Left lung (tissue), 10 donors: ENCODE results near the gene WRAP73. TPM values are rescaled to one million over a fixed set of nuclear protein-coding genes. Genes with fewer than 3 reads are reported as not detected.

ENCODE experiments used
- ATAC-seq: fragments of 200-7000 bp; cut with Tn5 transposase; one replicate; pipeline ENCODE4 v1.9.1; 2020; ENCODE audit warnings: moderate library complexity
- DNase-seq, 4 donors: peaks; one replicate each; pipeline ENCODE4 v3.0.0-alpha.2; 2013 to 2020
- H3K27ac ChIP-seq, 2 donors: fragments of 200-600 bp; sonication (generic) in 1 of 2; one replicate each; pipeline versions ENCODE4 v1.5.0 to v1.8.0; 2020 to 2021
- H3K27me3 ChIP-seq, 2 donors: fragments of 200-600 bp; sonication (generic) in 1 of 2; one replicate each; pipeline versions ENCODE4 v1.5.0 to v1.8.0; 2020 to 2021
- H3K36me3 ChIP-seq, 2 donors: fragments of 200-600 bp; sonication (generic) in 1 of 2; one replicate each; pipeline versions ENCODE4 v1.5.0 to v1.8.0; 2020 to 2021
- H3K4me1 ChIP-seq, 2 donors: fragments of 200-600 bp; one replicate each; pipeline ENCODE4 v1.8.0; 2021
- H3K4me3 ChIP-seq, 2 donors: fragments of 200-600 bp; sonication (generic) in 1 of 2; one replicate each; pipeline versions ENCODE4 v1.5.0 to v1.8.0; 2020 to 2021; ENCODE audit warnings: mild to moderate bottlenecking in 1 of 2
- H3K9me3 ChIP-seq, 2 donors: fragments of 200-600 bp; sonication (generic) in 1 of 2; one replicate each; pipeline versions ENCODE4 v1.5.0 to v1.8.0; 2020 to 2021
- intact Hi-C, 2 donors: fragments of 100-400 bp; cut with DNase I; formaldehyde crosslinking; loops; one replicate each; pipeline versions ENCODE4 v1.11.2 to v1.14.2; 2022
- polyA plus RNA-seq, 6 donors: library from polyadenylated mRNA; unstranded; fragments of 120-200 nt; gene quantifications; one replicate each; pipeline ENCODE4 v1.2.1, GENCODE V29; 2013; ENCODE audit not compliant: insufficient read length in 6 of 6
- total RNA-seq, 2 donors: library from RNA; stranded (reverse); fragmentation: NEBNext Ultra II Directional; extraction: Animal tissue kit (Norgen Biotek cat#: 25700); gene quantifications; one replicate each; pipeline ENCODE4 v1.2.1, GENCODE V29; 2021
- TF ChIP-seq, protein P1 (sequence below), 2 donors: fragments of 200-600 bp; sonication (generic) in 1 of 2; IDR thresholded peaks; one replicate each; pipeline versions ENCODE4 v1.5.0 to v1.8.0; 2021; ENCODE audit warnings: antibody characterized with exemption in 2 of 2
- donor health status: DM: no; HTN: yes; CAD: no.
- donor health status: DM: no; HTN: no; CAD: no.

Gene WRAP73
- total and polyA plus RNA-seq, 8 donors = 14.3 to 23.1 (median 16.0) TPM

DNA sequence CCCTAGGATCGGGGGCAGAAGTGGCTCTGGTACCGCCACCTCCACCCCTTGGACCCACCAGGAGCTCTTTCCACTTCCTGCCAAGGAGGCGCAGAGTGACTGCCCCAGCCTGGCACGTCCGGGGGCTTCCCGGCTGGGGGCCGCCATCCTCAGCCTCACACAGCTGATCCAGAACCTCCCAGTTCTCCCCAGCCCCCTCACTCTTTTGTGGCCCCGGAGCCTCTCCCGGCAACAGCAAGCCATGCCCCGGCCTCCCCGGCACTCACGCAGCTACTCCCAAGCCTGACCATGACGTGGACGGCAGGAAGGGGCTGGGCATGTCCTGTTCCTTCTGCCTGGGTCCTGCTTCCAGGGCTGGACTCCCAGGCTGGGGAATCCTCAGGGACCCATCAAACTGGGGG, 19.5 kb upstream of the WRAP73 start:
- no peak for ATAC-seq
- DNase-seq = peak in 2 of 4 donors; percentile 30 to 54
- TF ChIP-seq, protein P1, sequence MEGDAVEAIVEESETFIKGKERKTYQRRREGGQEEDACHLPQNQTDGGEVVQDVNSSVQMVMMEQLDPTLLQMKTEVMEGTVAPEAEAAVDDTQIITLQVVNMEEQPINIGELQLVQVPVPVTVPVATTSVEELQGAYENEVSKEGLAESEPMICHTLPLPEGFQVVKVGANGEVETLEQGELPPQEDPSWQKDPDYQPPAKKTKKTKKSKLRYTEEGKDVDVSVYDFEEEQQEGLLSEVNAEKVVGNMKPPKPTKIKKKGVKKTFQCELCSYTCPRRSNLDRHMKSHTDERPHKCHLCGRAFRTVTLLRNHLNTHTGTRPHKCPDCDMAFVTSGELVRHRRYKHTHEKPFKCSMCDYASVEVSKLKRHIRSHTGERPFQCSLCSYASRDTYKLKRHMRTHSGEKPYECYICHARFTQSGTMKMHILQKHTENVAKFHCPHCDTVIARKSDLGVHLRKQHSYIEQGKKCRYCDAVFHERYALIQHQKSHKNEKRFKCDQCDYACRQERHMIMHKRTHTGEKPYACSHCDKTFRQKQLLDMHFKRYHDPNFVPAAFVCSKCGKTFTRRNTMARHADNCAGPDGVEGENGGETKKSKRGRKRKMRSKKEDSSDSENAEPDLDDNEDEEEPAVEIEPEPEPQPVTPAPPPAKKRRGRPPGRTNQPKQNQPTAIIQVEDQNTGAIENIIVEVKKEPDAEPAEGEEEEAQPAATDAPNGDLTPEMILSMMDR (IDR thresholded peaks at IDR 0.05) = no peak
- Histone ChIP-seq H3K4me3 (no peak overlapping the region), H3K4me1 (peaks cover 6 to 26% of the 10 kb centered on the region in 2 donors), H3K27me3 (peaks cover 0 to 39% of the 10 kb centered on the region in 2 donors), H3K27ac (no peak overlapping the region), H3K9me3 (no peaks in the 10 kb centered on the region), H3K36me3 (no peaks in the 10 kb centered on the region)
- intact Hi-C loops = no loop called here

GRCh38 chr1:3668585-3669300, 18.8 kb upstream of the WRAP73 start:
- Histone ChIP-seq H3K9me3 (no peaks in the 10 kb centered on the region), H3K27me3 (peaks cover 0 to 33% of the 10 kb centered on the region in 2 donors), H3K4me3 (no peak overlapping the region), H3K36me3 (no peaks in the 10 kb centered on the region), H3K27ac (no peak overlapping the region), H3K4me1 (peaks cover 6 to 28% of the 10 kb centered on the region in 2 donors)
- TF ChIP-seq, protein P1 (IDR thresholded peaks at IDR 0.05) = no peak
- intact Hi-C loops = no loop called here
- peak; percentile 95 for ATAC-seq
- peak; percentile 42 to 98 (median 88) for DNase-seq

GRCh38 chr1:3668148-3668547, 18.2 kb upstream of the WRAP73 start:
- no peak for ATAC-seq
- H3K27ac ChIP-seq = no peak overlapping the region

DNA sequence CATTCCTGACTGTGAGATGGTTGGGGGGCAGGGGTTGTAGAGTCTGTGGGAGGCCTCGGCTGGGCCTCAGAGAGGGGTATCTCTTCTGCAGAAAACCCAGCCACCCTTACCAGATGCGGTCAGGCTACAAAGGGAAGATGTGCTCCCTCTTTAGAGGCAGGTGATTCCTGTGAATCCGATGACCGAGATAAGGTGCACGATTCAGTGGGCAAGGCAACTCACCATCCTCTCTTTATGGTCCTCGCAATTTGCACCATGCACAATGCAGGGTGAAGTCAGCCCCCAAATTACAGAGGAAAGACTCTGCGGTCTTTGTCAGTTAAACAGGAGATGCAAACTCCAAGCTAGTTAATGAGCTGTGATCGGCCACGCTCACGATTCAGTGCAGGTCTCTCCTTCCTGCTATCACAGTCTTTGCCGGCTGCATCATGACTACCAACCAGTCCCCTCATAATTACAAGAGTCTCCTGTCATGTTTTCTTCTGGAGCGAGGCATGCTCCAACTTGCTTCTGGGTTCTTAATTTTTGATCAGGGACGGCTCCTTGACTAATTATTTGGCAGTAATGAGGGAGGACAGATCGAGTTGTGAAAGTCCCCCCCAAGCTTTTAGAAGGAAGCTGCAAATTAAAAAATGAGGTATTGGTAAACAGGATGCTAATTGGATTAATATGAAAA, 14.9 kb upstream of the WRAP73 start:
- H3K27me3 ChIP-seq = no peaks in the 10 kb centered on the region
- no peaks in the 10 kb centered on the region for H3K36me3 ChIP-seq
- no peak for DNase-seq
- H3K9me3 ChIP-seq = no peaks in the 10 kb centered on the region
- H3K4me1 ChIP-seq = peaks cover 6 to 27% of the 10 kb centered on the region in 2 donors
- intact Hi-C loops = no loop called here
- TF ChIP-seq, protein P1 (IDR thresholded peaks at IDR 0.05) = no peak
- no peak overlapping the region for H3K4me3 ChIP-seq
- no peak overlapping the region for H3K27ac ChIP-seq
- no peak for ATAC-seq

More at GRCh38 chr1:3668148-3668547, 18.2 kb upstream of the WRAP73 start:
- TF ChIP-seq, protein P1 (IDR thresholded peaks at IDR 0.05) = no peak
- Histone ChIP-seq H3K36me3 (no peaks in the 10 kb centered on the region), H3K4me1 (peaks cover 6 to 28% of the 10 kb centered on the region in 2 donors), H3K4me3 (no peak overlapping the region), H3K27me3 (peaks cover 0 to 27% of the 10 kb centered on the region in 2 donors), H3K9me3 (no peaks in the 10 kb centered on the region)
- peak in 2 of 4 donors; percentile 19 to 58 for DNase-seq
- intact Hi-C loops = no loop called here

- DNase-seq (peak in 1 of 4 donors; percentile 55), ATAC-seq (no peak)
- Histone ChIP-seq H3K9me3 (no peaks in the 10 kb centered on the region), H3K27ac (no peak overlapping the region), H3K27me3 (peaks cover 0 to 4% of the 10 kb centered on the region in 2 donors), H3K4me3 (no peak overlapping the region), H3K4me1 (peaks cover 6 to 20% of the 10 kb centered on the region in 2 donors), H3K36me3 (no peaks in the 10 kb centered on the region)
- intact Hi-C loops = no loop called here
- TF ChIP-seq, protein P1 (IDR thresholded peaks at IDR 0.05) = no peak
Measured at GRCh38 chr1:3663999-3664699, 14.2 kb upstream of the WRAP73 start.
